HG02759 (cell line): ENCODE measurements around the gene NOS1AP.
"Not testable (repeated sequence)": the region's sequence is repeated elsewhere in the genome, so short reads cannot be mapped to it uniquely, and the experiment has no call there.

Source experiments
- ATAC-seq: cut with Tn5 transposase; IDR thresholded peaks from one replicate; pipeline ENCODE4 v1.9.1; 2021; ENCODE audit warnings: mild to moderate bottlenecking, moderate library complexity; ENCODE audit not compliant: unreplicated experiment

The NOS1AP gene

GRCh38 chr1:162323023-162323422 is 253.5 kb downstream of the NOS1AP start:
- no peak for ATAC-seq

GRCh38 chr1:162324396-162324795 is 254.9 kb downstream of the NOS1AP start:
- no peak for ATAC-seq

- no peak for ATAC-seq
These were observed 257.1 kb downstream of the NOS1AP start for GRCh38 chr1:162326559-162326958.

- ATAC-seq = no peak
These were observed 257.8 kb downstream of the NOS1AP start for GRCh38 chr1:162327144-162327787.

GRCh38 chr1:162327788-162328165 is 258.3 kb downstream of the NOS1AP start:
- ATAC-seq = no peak

- ATAC-seq = no peak
These were observed 259.0 kb downstream of the NOS1AP start for GRCh38 chr1:162328512-162328911.

GRCh38 chr1:162329826-162330225 is 260.3 kb downstream of the NOS1AP start:
- ATAC-seq = no peak

GRCh38 chr1:162333991-162334390 is 264.5 kb downstream of the NOS1AP start:
- no peak for ATAC-seq

- no peak for ATAC-seq
These were observed 265.6 kb downstream of the NOS1AP start for GRCh38 chr1:162335126-162335525.

GRCh38 chr1:162336621-162337285 is 267.3 kb downstream of the NOS1AP start:
- no peak for ATAC-seq

- no peak for ATAC-seq
These were observed 273.0 kb downstream of the NOS1AP start for GRCh38 chr1:162342452-162342983.

- no peak for ATAC-seq
These were observed 274.0 kb downstream of the NOS1AP start for GRCh38 chr1:162343470-162343869.

- no peak for ATAC-seq
These were observed 277.8 kb downstream of the NOS1AP start for GRCh38 chr1:162347281-162347680.

- no peak for ATAC-seq
These were observed 280.3 kb downstream of the NOS1AP start for GRCh38 chr1:162349635-162350330.

- no peak for ATAC-seq
These were observed 281.9 kb downstream of the NOS1AP start for GRCh38 chr1:162351246-162351842.

- ATAC-seq = not testable (repeated sequence)
These were observed 282.4 kb downstream of the NOS1AP start for GRCh38 chr1:162351874-162352273.

- ATAC-seq = no peak
These were observed 283.6 kb downstream of the NOS1AP start for GRCh38 chr1:162353078-162353477.

GRCh38 chr1:162353702-162354101 is 284.2 kb downstream of the NOS1AP start:
- no peak for ATAC-seq

GRCh38 chr1:162357681-162358266 is 288.3 kb downstream of the NOS1AP start:
- ATAC-seq = no peak

- no peak for ATAC-seq
These were observed 289.4 kb downstream of the NOS1AP start for GRCh38 chr1:162358928-162359327.
